Smooth muscle cell (in vitro differentiated cells): Measurements from ENCODE around the gene CACNA2D3. TPM values are rescaled to one million over a fixed set of nuclear protein-coding genes. Genes with fewer than 3 reads are reported as not detected.
A peak's percentile ranks its signal among the peaks of the same experiment; 100 is the strongest.

Experiments
- DNase-seq: peaks from one replicate; lab custom pipeline; 2025; ENCODE audit not compliant: unreplicated experiment; lab: John Stamatoyannopoulos, UW
- H2AFZ ChIP-seq: fragments of 200-600 bp; sonication (generic); 2 replicates; pipeline ENCODE4 v1.6.0; 2016; ENCODE audit warnings: antibody characterized with exemption, low read depth, mild to moderate bottlenecking
- H3F3A ChIP-seq: fragments of 200-600 bp; sonication (generic); 2 replicates; pipeline ENCODE4 v1.6.0; 2017; ENCODE audit warnings: antibody characterized with exemption, low read depth
- H3K27ac ChIP-seq: fragments of 200-600 bp; sonication (generic); 2 replicates; pipeline ENCODE4 v1.5.1; 2016; ENCODE audit warnings: low read depth, mild to moderate bottlenecking
- H3K27me3 ChIP-seq: fragments of 200-600 bp; sonication (generic); 2 replicates; pipeline ENCODE4 v1.6.1; 2016; ENCODE audit warnings: low read depth, mild to moderate bottlenecking
- H3K36me3 ChIP-seq: fragments of 200-600 bp; sonication (generic); 2 replicates; pipeline ENCODE4 v1.5.1; 2016; ENCODE audit warnings: low read depth
- H3K4me1 ChIP-seq: fragments of 200-600 bp; sonication (generic); 2 replicates; pipeline ENCODE4 v1.5.1; 2016; ENCODE audit warnings: low read depth
- H3K4me2 ChIP-seq: fragments of 200-600 bp; sonication (generic); 2 replicates; pipeline ENCODE4 v1.6.0; 2016; ENCODE audit warnings: mild to moderate bottlenecking
- H3K4me3 ChIP-seq: fragments of 200-600 bp; sonication (generic); 2 replicates; pipeline ENCODE4 v1.5.1; 2016; ENCODE audit warnings: mild to moderate bottlenecking
- H3K79me2 ChIP-seq: fragments of 200-600 bp; sonication (generic); 2 replicates; pipeline ENCODE4 v1.6.0; 2016; ENCODE audit warnings: low read depth, mild to moderate bottlenecking
- H3K9ac ChIP-seq: fragments of 200-600 bp; sonication (generic); 2 replicates; pipeline ENCODE4 v1.6.0; 2016; ENCODE audit warnings: low read depth
- H3K9me3 ChIP-seq: fragments of 200-600 bp; sonication (generic); replicated peaks from 2 replicates; pipeline ENCODE4 v1.5.1; 2016; ENCODE audit warnings: low read depth
- H4K20me1 ChIP-seq: fragments of 200-600 bp; sonication (generic); 2 replicates; pipeline ENCODE4 v1.6.0; 2016; ENCODE audit warnings: low read depth
- WGBS: methylation state at CpG from one replicate; pipeline ENCODE4 v1.1.7; 2016; ENCODE audit warnings: low lambda C conversion rate; 5-methylcytosine and 5-hydroxymethylcytosine counted together
- polyA plus RNA-seq: library from polyadenylated mRNA; unstranded; fragments of >200 nt; fragmentation: Nextera tagmentation; extraction: Ambion mirVana; gene quantifications from 2 replicates; pipeline ENCODE4 v1.2.1, GENCODE V29; 2016
- total RNA-seq: library from RNA; depleted of rRNA; stranded (reverse); fragments of >200 nt; gene quantifications from 2 replicates; pipeline ENCODE4 v1.2.3, GENCODE V29; 2014
- TF ChIP-seq, protein P1 (sequence below): fragments of 200-600 bp; sonication (generic); IDR thresholded peaks from 2 replicates; pipeline ENCODE4 v1.5.1; 2017; ENCODE audit warnings: borderline replicate concordance, mild to moderate bottlenecking, antibody characterized with exemption; ENCODE audit not compliant: insufficient read depth, poor library complexity, severe bottlenecking

Gene CACNA2D3
- total and polyA plus RNA-seq, 2 experiments from 2014 or later: 0.15 to 0.90 TPM

DNA sequence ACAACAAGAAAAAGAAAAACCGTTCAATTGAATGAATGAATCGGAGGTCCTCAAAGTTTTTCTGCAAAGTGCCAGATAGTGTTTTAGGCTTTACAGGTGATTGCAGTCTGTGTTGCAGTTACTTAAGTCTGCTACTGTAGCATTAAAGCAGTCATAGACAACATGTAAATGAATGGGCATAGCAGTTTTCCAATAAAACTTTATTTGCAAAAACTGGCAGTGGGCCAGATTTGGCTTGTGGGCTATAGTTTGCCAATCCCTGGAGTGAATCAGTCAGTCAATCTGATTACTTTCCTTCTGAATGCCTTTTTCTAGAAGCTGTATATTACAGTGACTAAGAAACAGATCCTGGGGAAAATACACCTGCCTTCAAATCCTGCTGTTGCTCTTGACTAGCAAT, 562.9 kb downstream of the CACNA2D3 start:
- H2AFZ ChIP-seq: no peak overlapping the region
- TF ChIP-seq, protein P1, sequence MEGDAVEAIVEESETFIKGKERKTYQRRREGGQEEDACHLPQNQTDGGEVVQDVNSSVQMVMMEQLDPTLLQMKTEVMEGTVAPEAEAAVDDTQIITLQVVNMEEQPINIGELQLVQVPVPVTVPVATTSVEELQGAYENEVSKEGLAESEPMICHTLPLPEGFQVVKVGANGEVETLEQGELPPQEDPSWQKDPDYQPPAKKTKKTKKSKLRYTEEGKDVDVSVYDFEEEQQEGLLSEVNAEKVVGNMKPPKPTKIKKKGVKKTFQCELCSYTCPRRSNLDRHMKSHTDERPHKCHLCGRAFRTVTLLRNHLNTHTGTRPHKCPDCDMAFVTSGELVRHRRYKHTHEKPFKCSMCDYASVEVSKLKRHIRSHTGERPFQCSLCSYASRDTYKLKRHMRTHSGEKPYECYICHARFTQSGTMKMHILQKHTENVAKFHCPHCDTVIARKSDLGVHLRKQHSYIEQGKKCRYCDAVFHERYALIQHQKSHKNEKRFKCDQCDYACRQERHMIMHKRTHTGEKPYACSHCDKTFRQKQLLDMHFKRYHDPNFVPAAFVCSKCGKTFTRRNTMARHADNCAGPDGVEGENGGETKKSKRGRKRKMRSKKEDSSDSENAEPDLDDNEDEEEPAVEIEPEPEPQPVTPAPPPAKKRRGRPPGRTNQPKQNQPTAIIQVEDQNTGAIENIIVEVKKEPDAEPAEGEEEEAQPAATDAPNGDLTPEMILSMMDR: no peak
- H3K4me1 ChIP-seq: no peaks in the 10 kb centered on the region
- H3K4me2 ChIP-seq: no peak overlapping the region
- H4K20me1 ChIP-seq: no peaks in the 10 kb centered on the region
- no peaks in the 10 kb centered on the region for H3K27me3 ChIP-seq
- no peak for DNase-seq
- WGBS: 95% methylated on average over 2 of the region's 2 CpGs
- H3K36me3 ChIP-seq: no peaks in the 10 kb centered on the region
- no peaks in the 10 kb centered on the region for H3K9me3 ChIP-seq
- H3F3A ChIP-seq: no peaks in the 10 kb centered on the region
- no peak overlapping the region for H3K4me3 ChIP-seq
- no peak overlapping the region for H3K9ac ChIP-seq
- H3K27ac ChIP-seq: no peak overlapping the region
- H3K79me2 ChIP-seq: no peaks in the 10 kb centered on the region

DNA sequence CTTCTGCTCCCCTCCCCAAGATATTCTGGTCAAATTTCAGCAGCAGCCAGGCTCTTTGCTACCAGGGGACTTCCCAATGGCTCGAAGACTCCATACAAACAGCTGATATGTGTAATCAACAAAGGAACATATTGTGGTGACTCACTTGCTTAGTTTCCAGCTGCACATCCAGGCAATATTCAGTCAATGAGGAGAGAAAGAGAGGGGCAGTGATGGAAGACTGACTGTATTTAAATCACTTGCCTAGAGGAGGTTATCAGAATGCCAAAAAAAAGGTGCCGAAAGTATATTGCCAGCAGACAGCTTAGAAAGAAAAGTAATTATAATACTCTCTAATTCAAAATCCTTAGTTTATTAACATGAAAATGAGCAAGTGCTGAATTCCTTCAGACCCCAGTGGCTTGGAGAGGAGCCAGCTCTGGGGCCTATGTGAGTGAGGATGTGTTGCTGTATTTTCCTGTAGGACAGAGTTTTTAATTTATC, 569.0 kb downstream of the CACNA2D3 start:
- Histone ChIP-seq H3K9me3 (no peaks in the 10 kb centered on the region), H3F3A (peaks cover 8% of the 10 kb centered on the region), H3K27me3 (no peaks in the 10 kb centered on the region), H3K36me3 (no peaks in the 10 kb centered on the region), H3K4me1 (no peaks in the 10 kb centered on the region), H3K4me2 (peak overlapping the region; percentile 12), H3K79me2 (no peaks in the 10 kb centered on the region), H3K4me3 (no peak overlapping the region), H4K20me1 (no peaks in the 10 kb centered on the region), H3K9ac (no peak overlapping the region), H3K27ac (peak overlapping the region; percentile 58), H2AFZ (no peak overlapping the region)
- no peak for DNase-seq
- TF ChIP-seq, protein P1: no peak
- WGBS: 47% methylated on average over 2 of the region's 2 CpGs

DNA sequence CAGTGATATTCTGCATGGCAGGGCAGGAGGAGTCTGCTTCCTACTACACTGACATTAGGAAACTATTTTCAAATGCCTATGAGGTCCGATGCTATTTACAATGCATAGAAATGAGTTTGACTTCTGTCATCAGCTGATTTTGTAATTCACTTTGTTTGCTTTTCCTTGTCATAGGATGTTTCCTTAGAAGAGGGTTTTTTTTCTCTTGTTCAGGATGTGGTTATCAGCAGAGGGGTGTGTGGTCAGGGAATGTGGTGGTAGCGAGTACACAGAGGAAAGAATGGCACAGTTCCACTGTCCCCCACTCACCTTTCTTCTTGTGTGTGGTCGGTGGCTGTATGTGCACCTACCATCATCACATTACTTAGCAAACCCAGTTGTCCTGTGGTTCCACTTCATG, 574.0 kb downstream of the CACNA2D3 start:
- WGBS: 72% methylated on average over 3 of the region's 3 CpGs

DNA sequence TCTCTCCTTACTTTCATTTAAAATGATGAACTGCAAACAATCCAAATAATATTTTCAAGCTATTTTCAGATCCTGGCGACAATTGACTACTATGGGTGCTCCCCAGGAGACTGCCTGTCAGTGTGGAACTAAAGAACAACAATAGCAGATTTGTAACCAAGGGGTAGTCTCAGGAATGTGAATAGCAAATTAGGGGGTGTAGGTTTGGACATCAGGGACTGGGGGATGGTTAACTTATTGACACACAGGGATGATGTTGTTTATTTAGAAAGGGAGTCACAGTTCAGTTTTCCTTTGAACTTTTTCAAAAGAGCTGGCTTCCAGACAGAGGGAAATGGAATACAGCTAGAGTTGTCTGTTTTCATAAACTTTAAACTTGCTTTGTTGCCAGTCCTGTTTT, 575.7 kb downstream of the CACNA2D3 start:
- H3K27ac ChIP-seq: no peak overlapping the region
- no peaks in the 10 kb centered on the region for H3K27me3 ChIP-seq
- TF ChIP-seq, protein P1: no peak
- peaks cover 18% of the 10 kb centered on the region for H3K4me1 ChIP-seq
- no peak for DNase-seq
- H3K36me3 ChIP-seq: no peaks in the 10 kb centered on the region
- H3K4me3 ChIP-seq: no peak overlapping the region
- H3K9me3 ChIP-seq: no peaks in the 10 kb centered on the region
- WGBS: 84% methylated on average over 1 of the region's 1 CpG
- H3K4me2 ChIP-seq: no peak overlapping the region
- no peaks in the 10 kb centered on the region for H3F3A ChIP-seq
- no peak overlapping the region for H2AFZ ChIP-seq
- no peak overlapping the region for H3K9ac ChIP-seq
- H3K79me2 ChIP-seq: no peaks in the 10 kb centered on the region
- H4K20me1 ChIP-seq: no peaks in the 10 kb centered on the region

More for the DNA sequence above, 574.0 kb downstream of the CACNA2D3 start:
- Histone ChIP-seq H2AFZ (no peak overlapping the region), H3K4me1 (peaks cover 18% of the 10 kb centered on the region), H3F3A (no peaks in the 10 kb centered on the region), H3K27me3 (no peaks in the 10 kb centered on the region), H3K36me3 (no peaks in the 10 kb centered on the region), H3K4me2 (no peak overlapping the region), H3K4me3 (no peak overlapping the region), H3K79me2 (no peaks in the 10 kb centered on the region), H4K20me1 (no peaks in the 10 kb centered on the region), H3K27ac (no peak overlapping the region), H3K9ac (no peak overlapping the region), H3K9me3 (no peaks in the 10 kb centered on the region)
- TF ChIP-seq, protein P1: no peak
- DNase-seq: no peak
